ENCODE data around the gene URB1.

GRCh38 chr21:32370998-32371766, 21.6 kb downstream of the URB1 start:
- TF ChIP-seq CTCF (IDR thresholded peaks at IDR 0.05; ENCODE audit: control extremely low read depth in 1 of 3, insufficient read depth in 1 of 3, low read depth in 1 of 3, low read length in 3 of 3) = no peak
- TF ChIP-seq RXRA (IDR thresholded peaks at IDR 0.05; ENCODE audit: insufficient read depth, low read depth, low read length) = no peak
- TF ChIP-seq KDM5A (IDR thresholded peaks at IDR 0.05; ENCODE audit: low read length) = no peak
